Activated CD8-positive, alpha-beta T cell treated with anti-CD3 and anti-CD28 coated beads for 36 hours (primary cell): ENCODE results near the gene ITPR3. TPM values are rescaled to one million over a fixed set of nuclear protein-coding genes. Genes with fewer than 3 reads are reported as not detected.
A peak's percentile ranks its signal among the peaks of the same experiment; 100 is the strongest.

ENCODE experiments used
- ATAC-seq: fragments of 200-7000 bp; cut with Tn5 transposase; one replicate; pipeline ENCODE4 v1.10.0; 2021; ENCODE audit warnings: mild to moderate bottlenecking, moderate library complexity
- CTCF ChIA-PET: fragments of 350-600 bp; sonication (Branson Sonifier 250); formaldehyde crosslinking; loops from one replicate; lab custom pipeline; 2021; ENCODE audit warnings: antibody characterized with exemption; lab: Charles Lee
- POLR2A ChIA-PET: fragments of 350-600 bp; sonication (Branson Sonifier 250); formaldehyde crosslinking; loops from one replicate; lab custom pipeline; 2021; ENCODE audit warnings: antibody characterized with exemption; lab: Charles Lee
- DNase-seq: peaks from one replicate; pipeline ENCODE4 v3.0.0-alpha.2; 2020
- H3K27ac Mint-ChIP-seq: one replicate; pipeline ENCODE4 v1.8.0; 2021; ENCODE audit warnings: mild to moderate bottlenecking, mixed read lengths
- H3K27me3 Mint-ChIP-seq: one replicate; pipeline ENCODE4 v1.8.0; 2021; ENCODE audit warnings: mixed read lengths
- H3K36me3 Mint-ChIP-seq: one replicate; pipeline ENCODE4 v1.8.0; 2021; ENCODE audit warnings: low read depth, mixed read lengths
- H3K4me1 Mint-ChIP-seq: one replicate; pipeline ENCODE4 v1.8.0; 2021; ENCODE audit warnings: low read depth, mixed read lengths
- H3K4me3 Mint-ChIP-seq: one replicate; pipeline ENCODE4 v1.8.0; 2021; ENCODE audit warnings: mild to moderate bottlenecking, moderate library complexity, mixed read lengths
- H3K9me3 Mint-ChIP-seq: one replicate; pipeline ENCODE4 v1.8.0; 2021; ENCODE audit warnings: mixed read lengths
- CTCF ChIP-seq: fragments of 200-600 bp; IDR thresholded peaks from one replicate; pipeline ENCODE4 v1.8.0; 2022; ENCODE audit warnings: antibody characterized with exemption, mild to moderate bottlenecking
- intact Hi-C: fragments of 100-400 bp; cut with micrococcal nuclease; formaldehyde crosslinking; loops from one replicate; pipeline ENCODE4 v1.10.0; 2022
- total RNA-seq, 2 experiments: library from RNA; stranded (reverse); gene quantifications; one replicate each; pipeline ENCODE4 v1.2.3, GENCODE V29; 2021

ITPR3 gene
- total RNA-seq, 2 experiments from 2014 or later, result 36.6 to 38.0 TPM

- CTCF ChIA-PET, result interaction anchor here (0.8 to 2.6 kb wide), 14 partner anchors 9 to 308 kb away, joined by 3 to 14 read pairs (median 4); partner anchors contain the start of genes RPS18, VPS52 and ZBTB9
- POLR2A ChIA-PET, result interaction anchor here (1.0 to 2.5 kb wide), 8 partner anchors 10 to 151 kb away, joined by 3 to 22 read pairs (median 6); partner anchors contain the start of gene ITPR3
- peak within 1 kb of the TSS; percentile 83 for H3K4me3 Mint-ChIP-seq
- peak; percentile 71 for TF ChIP-seq CTCF
- H3K36me3 Mint-ChIP-seq, result peaks cover 27% of the 10 kb centered on the region
- no peaks in the 10 kb centered on the region for H3K9me3 Mint-ChIP-seq
- ATAC-seq (peak; percentile 97), DNase-seq (peak; percentile 93)
- H3K27me3 Mint-ChIP-seq, result no peaks in the 10 kb centered on the region
- intact Hi-C loops, result loop anchor here (5.0 to 10.0 kb wide), 3 partner anchors 42 to 155 kb away; partner anchors contain the start of genes ITPR3, SYNGAP1 and ZBTB9
- peak within 1 kb of the TSS; percentile 92 for H3K27ac Mint-ChIP-seq
- peaks cover 26% of the 10 kb centered on the region for H3K4me1 Mint-ChIP-seq
These were observed 41.1 kb upstream of the ITPR3 start, which contains the start of gene BAK1 for GRCh38 chr6:33579828-33580714. BAK1 (minus strand) TSS chr6:33580276; CDS start chr6:33577604, 2,672 bp downstream.

GRCh38 chr6:33581186-33581585 is 39.9 kb upstream of the ITPR3 start:
- Mint-ChIP-seq H3K9me3 (no peaks in the 10 kb centered on the region), H3K4me1 (peaks cover 35% of the 10 kb centered on the region), H3K27ac (no peak overlapping the region), H3K27me3 (no peaks in the 10 kb centered on the region), H3K36me3 (peaks cover 19% of the 10 kb centered on the region), H3K4me3 (no peak overlapping the region)
- no peak for ATAC-seq
- ChIA-PET POLR2A (interaction anchor here (0.6 to 1.9 kb wide), 2 partner anchors 113 to 150 kb away, joined by 3 to 4 read pairs; no protein-coding TSS in a partner anchor), CTCF (interaction anchor here (0.8 to 2.2 kb wide), 4 partner anchors 9 to 130 kb away, joined by 3 to 7 read pairs (median 4); partner anchors contain the start of gene UQCC2)
- no peak for TF ChIP-seq CTCF
- DNase-seq, result no peak
- intact Hi-C loops, result loop anchor here (5.0 kb wide), 1 partner anchor 41 kb away; the partner anchor contains the start of gene ITPR3

GRCh38 chr6:33583591-33584155 is 37.4 kb upstream of the ITPR3 start:
- peak; percentile 37 for TF ChIP-seq CTCF
- H3K9me3 Mint-ChIP-seq, result no peaks in the 10 kb centered on the region
- H3K36me3 Mint-ChIP-seq, result peaks cover 2% of the 10 kb centered on the region
- CTCF ChIA-PET, result interaction anchor here (1.2 to 4.9 kb wide), 4 partner anchors 13 to 117 kb away, joined by 3 to 31 read pairs (median 8); partner anchors contain the start of gene ITPR3
- ATAC-seq (no peak), DNase-seq (peak; percentile 40)
- H3K4me3 Mint-ChIP-seq, result no peak overlapping the region
- no peaks in the 10 kb centered on the region for H3K27me3 Mint-ChIP-seq
- POLR2A ChIA-PET, result interaction anchor here (1.6 kb wide), 1 partner anchor 13 kb away, joined by 3 read pairs; no protein-coding TSS in a partner anchor
- peak overlapping the region; percentile 13 for H3K27ac Mint-ChIP-seq
- H3K4me1 Mint-ChIP-seq, result peaks cover 22% of the 10 kb centered on the region
- intact Hi-C loops, result loop anchor here (2.0 to 5.0 kb wide), 2 partner anchors 39 to 117 kb away; partner anchors contain the start of gene ITPR3

- no peaks in the 10 kb centered on the region for H3K27me3 Mint-ChIP-seq
- peaks cover 24% of the 10 kb centered on the region for H3K4me1 Mint-ChIP-seq
- ChIA-PET POLR2A (interaction anchor here (0.9 to 1.0 kb wide), 3 partner anchors 14 to 126 kb away, joined by 3 to 4 read pairs (median 3); no protein-coding TSS in a partner anchor), CTCF (interaction anchor here (0.6 to 6.8 kb wide), 23 partner anchors 10 to 240 kb away, joined by 3 to 74 read pairs (median 4); partner anchors contain the start of genes ITPR3 and UQCC2)
- H3K36me3 Mint-ChIP-seq, result no peaks in the 10 kb centered on the region
- intact Hi-C loops, result loop anchor here (2.0 to 5.0 kb wide), 2 partner anchors 37 to 116 kb away; partner anchors contain the start of gene ITPR3
- DNase-seq (no peak), ATAC-seq (no peak)
- peak overlapping the region; percentile 95 for H3K27ac Mint-ChIP-seq
- H3K4me3 Mint-ChIP-seq, result peak overlapping the region; percentile 78
- TF ChIP-seq CTCF, result no peak
- no peaks in the 10 kb centered on the region for H3K9me3 Mint-ChIP-seq
These were observed 36.3 kb upstream of the ITPR3 start for GRCh38 chr6:33584700-33585402.
